Endothelial cell of umbilical vein (primary cell): ENCODE data around the gene MRPS11. TPM values are rescaled to one million over a fixed set of nuclear protein-coding genes. Genes with fewer than 3 reads are reported as not detected.

Experiments used
- BruUV-seq: library from RNA; stranded (reverse); fragments of 400-500 nt; replicated peaks from 2 replicates; lab custom pipeline; 2021; lab: Mats Ljungman, UMichigan
- CTCF ChIA-PET: fragments of 300-600, 350-600 bp; sonication (Branson Sonifier 250); formaldehyde crosslinking; loops from one replicate; lab custom pipeline; 2021; ENCODE audit warnings: antibody characterized with exemption, inconsistent platforms; lab: Charles Lee
- POLR2A ChIA-PET: fragments of 300-600, 350-600 bp; sonication (Branson Sonifier 250); formaldehyde crosslinking; loops from one replicate; lab custom pipeline; 2021; ENCODE audit warnings: antibody characterized with exemption, inconsistent platforms; lab: Charles Lee
- DNase-seq: peaks from one replicate; pipeline ENCODE4 v3.0.0-alpha.2; 2011; ENCODE audit warnings: low read depth, low spot score
- FAIRE-seq: peaks from 2 replicates; lab custom pipeline; 2011; peaks lifted over from hg19 to GRCh38; lab: Jason Lieb, UNC
- H2AFZ ChIP-seq: 2 replicates; pipeline ENCODE4 v1.6.0; 2012; ENCODE audit warnings: low read depth, low read length, control low read depth, inconsistent platforms
- H3K27ac ChIP-seq: 2 replicates; pipeline ENCODE4 v1.5.1; 2011; ENCODE audit warnings: low read depth, mild to moderate bottlenecking, control low read depth, low read length, moderate library complexity; ENCODE audit not compliant: insufficient read depth
- H3K27me3 ChIP-seq, 2 experiments: 2 replicates each; pipeline versions ENCODE4 v1.6.0 to v1.6.1; 2011; ENCODE audit warnings: low read length in 2 of 2, mixed read lengths in 1 of 2; ENCODE audit not compliant: control insufficient read depth in 2 of 2, insufficient read depth in 2 of 2
- H3K36me3 ChIP-seq, 2 experiments: 2 replicates in 1 of 2; 3 replicates in 1 of 2; pipeline ENCODE4 v1.5.1; 2011; ENCODE audit warnings: low read length in 2 of 2, mild to moderate bottlenecking in 1 of 2, moderate library complexity in 1 of 2; ENCODE audit not compliant: control insufficient read depth in 2 of 2, insufficient read depth in 2 of 2; ENCODE audit errors: extremely low read depth in 1 of 2
- H3K4me1 ChIP-seq: 3 replicates; pipeline ENCODE4 v1.5.1; 2011; ENCODE audit warnings: mild to moderate bottlenecking, low read length; ENCODE audit not compliant: control insufficient read depth, insufficient read depth; ENCODE audit errors: extremely low read depth
- H3K4me2 ChIP-seq: 2 replicates; pipeline ENCODE4 v1.6.1; 2011; ENCODE audit warnings: low read length, control low read depth, mixed read lengths; ENCODE audit not compliant: insufficient read depth
- H3K4me3 ChIP-seq, 3 experiments: fragments of 200-600 bp in 1 of 3; sonication (generic), shearing (Covaris generic) in 1 of 3; replicated peaks in 1 of 3; 2 replicates each; pipeline ENCODE4 v1.5.1; 2011 to 2016; ENCODE audit warnings: control low read depth in 3 of 3, low read length in 3 of 3, mild to moderate bottlenecking in 2 of 3, inconsistent platforms in 1 of 3, low read depth in 1 of 3, moderate library complexity in 1 of 3; ENCODE audit not compliant: insufficient read depth in 1 of 3
- H3K79me2 ChIP-seq: 2 replicates; pipeline ENCODE4 v1.6.0; 2012; ENCODE audit warnings: low read length, inconsistent platforms; ENCODE audit not compliant: control insufficient read depth, insufficient read depth
- H3K9ac ChIP-seq: replicated peaks from 2 replicates; pipeline ENCODE3; 2011; ENCODE audit warnings: low read length, control low read depth; ENCODE audit not compliant: insufficient read depth; ENCODE audit errors: extremely low read depth
- H3K9me1 ChIP-seq: replicated peaks from 3 replicates; pipeline ENCODE4 v1.6.0; 2011; ENCODE audit warnings: mild to moderate bottlenecking, low read length; ENCODE audit not compliant: control insufficient read depth, insufficient read depth; ENCODE audit errors: extremely low read depth
- H3K9me3 ChIP-seq: replicated peaks from 2 replicates; pipeline ENCODE4 v1.5.1; 2012; ENCODE audit warnings: low read length, inconsistent platforms; ENCODE audit not compliant: control insufficient read depth, insufficient read depth
- H4K20me1 ChIP-seq: replicated peaks from 2 replicates; pipeline ENCODE3; 2011; ENCODE audit warnings: mild to moderate bottlenecking, low read length; ENCODE audit not compliant: control insufficient read depth, insufficient read depth; ENCODE audit errors: extremely low read depth
- CTCF ChIP-seq, 2 donors: IDR thresholded peaks; 1 replicate in 1 of 2; 2 replicates in 1 of 2; pipeline ENCODE4 v1.5.1; 2011; ENCODE audit warnings: low read length in 2 of 2, mild to moderate bottlenecking in 2 of 2, moderate library complexity in 2 of 2, control low read depth in 1 of 2, inconsistent platforms in 1 of 2, low read depth in 1 of 2; ENCODE audit not compliant: insufficient read depth in 1 of 2; ENCODE audit errors: extremely low read depth in 1 of 2
- EZH2 ChIP-seq: IDR thresholded peaks from 2 replicates; pipeline ENCODE4 v1.6.1; 2012; ENCODE audit warnings: borderline replicate concordance, low read depth, mild to moderate bottlenecking, moderate library complexity, low read length, inconsistent platforms; ENCODE audit not compliant: severe bottlenecking
- FOS ChIP-seq: IDR thresholded peaks from 2 replicates; pipeline ENCODE4 v1.6.1; 2011; ENCODE audit warnings: mild to moderate bottlenecking, low read length, moderate library complexity, borderline replicate concordance; ENCODE audit not compliant: insufficient read depth
- GATA2 ChIP-seq: IDR thresholded peaks from 2 replicates; pipeline ENCODE4 v1.7.0; 2011; ENCODE audit warnings: low read depth, mild to moderate bottlenecking, moderate library complexity, mixed read lengths, low read length; ENCODE audit not compliant: insufficient read length, insufficient read depth
- JUN ChIP-seq: IDR thresholded peaks from 2 replicates; pipeline ENCODE4 v1.6.1; 2011; ENCODE audit warnings: borderline replicate concordance, low read depth; ENCODE audit not compliant: insufficient read length, insufficient read depth
- MAX ChIP-seq: IDR thresholded peaks from 2 replicates; pipeline ENCODE4 v1.6.1; 2011; ENCODE audit not compliant: insufficient read depth, insufficient read length
- MYC ChIP-seq: IDR thresholded peaks from one replicate; pipeline ENCODE4 v1.6.1; 2011; ENCODE audit warnings: mild to moderate bottlenecking, low read depth, low read length
- POLR2A ChIP-seq: IDR thresholded peaks from 2 replicates; pipeline ENCODE4 v1.6.1; 2012; ENCODE audit warnings: low read depth, mild to moderate bottlenecking, control low read depth, low read length
- POLR2AphosphoS5 ChIP-seq: IDR thresholded peaks from 2 replicates; pipeline ENCODE4 v1.6.1; 2012; ENCODE audit warnings: low read depth, mild to moderate bottlenecking, control low read depth, low read length, moderate library complexity; ENCODE audit not compliant: insufficient read depth
- dilution Hi-C: fragments of 300-500 bp; cut with MboI; formaldehyde crosslinking; loops from one replicate; pipeline ENCODE4 v1.15.0; 2019; ENCODE audit warnings: low sequenced_read_pairs; ENCODE audit not compliant: extremely low pct_ligation_motif_present
- intact Hi-C: fragments of 100-400 bp; cut with micrococcal nuclease; formaldehyde crosslinking; loops from one replicate; pipeline ENCODE4 v1.10.0; 2022
- polyA plus RNA-seq, 4 experiments: library from polyadenylated mRNA; depleted of rRNA in 3 of 4; stranded (reverse) in 3 of 4; unstranded in 1 of 4; fragments of >200 nt; gene quantifications; 2 replicates each; pipeline versions ENCODE4 v1.2.1 to v1.2.3, GENCODE V29; 2011 to 2012; ENCODE audit warnings: missing spikeins in 1 of 4
- total RNA-seq: library from RNA; stranded (reverse); gene quantifications from 2 replicates; pipeline ENCODE4 v1.2.3, GENCODE V29; 2021

Gene MRPS11
- total and polyA plus RNA-seq, 2 donors (not counting 3 experiments of a cell fraction or from before 2014, with no cell fraction given), result 66.3 to 97.9 TPM

GRCh38 chr15:88487796-88488523 is 20.5 kb downstream of the MRPS11 start:
- H3K4me2 ChIP-seq, result no peak overlapping the region
- ChIA-PET POLR2A (no interaction called here), CTCF (no interaction called here)
- no peak overlapping the region for H2AFZ ChIP-seq
- no peak overlapping the region for H3K4me3 ChIP-seq
- no peaks in the 10 kb centered on the region for H3K9me1 ChIP-seq
- no peaks in the 10 kb centered on the region for H3K27me3 ChIP-seq
- no peak overlapping the region for H3K27ac ChIP-seq
- FAIRE-seq, result no peak
- H3K36me3 ChIP-seq, result no peaks in the 10 kb centered on the region
- no peaks in the 10 kb centered on the region for H3K79me2 ChIP-seq
- TF ChIP-seq JUN (no peak), MAX (no peak), CTCF (IDR thresholded peaks at IDR 0.05; ENCODE audit: extremely low read depth in 1 of 2, insufficient read depth in 1 of 2, low read depth in 1 of 2, low read length in 2 of 2) (no peak), POLR2A (no peak), FOS (no peak), EZH2 (no peak), MYC (no peak), GATA2 (no peak), POLR2AphosphoS5 (no peak)
- intact Hi-C loops, result no loop called here
- H3K9me3 ChIP-seq, result no peaks in the 10 kb centered on the region
- H4K20me1 ChIP-seq, result no peaks in the 10 kb centered on the region
- dilution Hi-C loops, result no loop called here
- BruUV-seq, result no TSS peak
- no peaks in the 10 kb centered on the region for H3K4me1 ChIP-seq
- no peak overlapping the region for H3K9ac ChIP-seq
- DNase-seq, result no peak
